ENCODE measurements around the gene STARD13.

The STARD13 gene

DNA sequence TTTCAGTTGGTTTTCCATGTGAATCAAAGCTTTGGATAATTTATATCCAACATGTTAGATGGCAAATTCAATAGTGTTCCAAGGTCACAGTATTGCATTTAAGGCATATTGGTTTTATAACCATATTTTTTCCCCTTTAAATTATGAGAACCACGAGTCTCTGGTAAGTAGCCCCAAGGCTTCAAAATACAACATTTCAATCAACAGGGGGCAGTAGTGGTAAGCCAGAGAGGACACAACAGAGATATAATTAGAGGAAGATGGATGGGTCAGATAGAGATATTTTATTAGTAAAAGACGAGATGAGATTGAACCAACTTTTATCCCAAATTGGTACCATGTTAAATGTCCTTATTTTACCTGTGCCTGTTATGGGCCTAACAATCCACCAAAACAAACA, 216.2 kb downstream of the STARD13 start:
- TF ChIP-seq CTCF (IDR thresholded peaks at IDR 0.05; ENCODE audit: unreplicated experiment in 3 of 3) = no peak
- Mint-ChIP-seq H3K9me3 (no peaks in the 10 kb centered on the region), H3K4me1 (no peaks in the 10 kb centered on the region), H3K36me3 (ENCODE audit: low read depth) (no peaks in the 10 kb centered on the region), H3K27me3 (ENCODE audit: low read depth) (no peaks in the 10 kb centered on the region), H3K4me3 (no peak overlapping the region), H3K27ac (no peak overlapping the region)

DNA sequence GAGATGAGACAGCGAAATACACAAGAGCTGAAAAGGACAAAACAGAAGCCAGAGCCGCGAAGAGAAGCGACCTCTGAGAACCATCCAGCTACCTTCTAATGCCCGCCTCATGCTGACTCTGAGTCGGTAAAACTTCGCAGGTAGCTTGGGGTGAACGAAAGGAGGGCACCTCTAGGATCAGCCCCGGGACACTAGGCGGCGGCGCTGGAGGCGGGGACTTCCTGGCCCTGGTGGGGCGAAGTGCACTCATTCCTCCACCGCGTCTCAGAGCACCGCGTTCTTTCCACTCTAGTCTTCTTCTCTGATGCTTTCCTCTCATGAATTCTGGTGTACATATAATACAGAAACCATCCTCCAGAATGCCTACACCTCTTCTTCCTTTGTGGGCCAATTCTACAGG, 219.2 kb downstream of the STARD13 start:
- TF ChIP-seq CTCF (IDR thresholded peaks at IDR 0.05; ENCODE audit: unreplicated experiment in 3 of 3) = no peak

DNA sequence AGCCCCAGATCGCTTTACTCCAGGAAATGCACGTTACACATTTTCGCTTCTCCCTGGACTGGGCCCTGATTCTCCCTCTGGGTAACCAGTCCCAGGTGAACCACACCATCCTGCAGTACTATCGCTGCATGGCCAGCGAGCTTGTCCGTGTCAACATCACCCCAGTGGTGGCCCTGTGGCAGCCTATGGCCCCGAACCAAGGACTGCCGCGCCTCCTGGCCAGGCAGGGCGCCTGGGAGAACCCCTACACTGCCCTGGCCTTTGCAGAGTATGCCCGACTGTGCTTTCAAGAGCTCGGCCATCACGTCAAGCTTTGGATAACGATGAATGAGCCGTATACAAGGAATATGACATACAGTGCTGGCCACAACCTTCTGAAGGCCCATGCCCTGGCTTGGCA, 224.7 kb downstream of the STARD13 start:
- H3K27me3 Mint-ChIP-seq (ENCODE audit: low read depth) = no peaks in the 10 kb centered on the region
- no peak for TF ChIP-seq CTCF (IDR thresholded peaks at IDR 0.05; ENCODE audit: unreplicated experiment in 3 of 3)
- H3K36me3 Mint-ChIP-seq (ENCODE audit: low read depth) = no peaks in the 10 kb centered on the region
- no peak overlapping the region for H3K27ac Mint-ChIP-seq
- no peak overlapping the region for H3K4me3 Mint-ChIP-seq
- no peaks in the 10 kb centered on the region for H3K9me3 Mint-ChIP-seq
- peaks cover 20% of the 10 kb centered on the region for H3K4me1 Mint-ChIP-seq

More for the DNA sequence above, 219.2 kb downstream of the STARD13 start:
- no peaks in the 10 kb centered on the region for H3K4me1 Mint-ChIP-seq
- H3K9me3 Mint-ChIP-seq = no peaks in the 10 kb centered on the region
- H3K36me3 Mint-ChIP-seq (ENCODE audit: low read depth) = no peaks in the 10 kb centered on the region
- no peaks in the 10 kb centered on the region for H3K27me3 Mint-ChIP-seq (ENCODE audit: low read depth)
- no peak overlapping the region for H3K27ac Mint-ChIP-seq
- no peak overlapping the region for H3K4me3 Mint-ChIP-seq

GRCh38 chr13:33058776-33059327, 226.7 kb downstream of the STARD13 start:
- no peak overlapping the region for H3K4me3 Mint-ChIP-seq
- H3K9me3 Mint-ChIP-seq = no peaks in the 10 kb centered on the region
- H3K27ac Mint-ChIP-seq = peak overlapping the region; percentile 72 to 86 (median 83)
- no peaks in the 10 kb centered on the region for H3K36me3 Mint-ChIP-seq (ENCODE audit: low read depth)
- H3K27me3 Mint-ChIP-seq (ENCODE audit: low read depth) = no peaks in the 10 kb centered on the region
- no peak for TF ChIP-seq CTCF (IDR thresholded peaks at IDR 0.05; ENCODE audit: unreplicated experiment in 3 of 3)
- peaks cover 20% of the 10 kb centered on the region for H3K4me1 Mint-ChIP-seq

GRCh38 chr13:33057019-33057780, 228.4 kb downstream of the STARD13 start:
- Mint-ChIP-seq H3K9me3 (no peaks in the 10 kb centered on the region), H3K27me3 (ENCODE audit: low read depth) (no peaks in the 10 kb centered on the region), H3K4me1 (peaks cover 29% of the 10 kb centered on the region), H3K4me3 (no peak overlapping the region), H3K27ac (peak overlapping the region; percentile 51 to 62 (median 62)), H3K36me3 (ENCODE audit: low read depth) (no peaks in the 10 kb centered on the region)
- TF ChIP-seq CTCF (IDR thresholded peaks at IDR 0.05; ENCODE audit: unreplicated experiment in 3 of 3) = peak; percentile 23 to 40 (median 35)
